Measurements from ENCODE around the gene PRODH2. TPM values are rescaled to one million over a fixed set of nuclear protein-coding genes. Genes with fewer than 3 reads are reported as not detected.

Gene PRODH2
- total and polyA plus RNA-seq, 4 donors, result 56.4 to 156 (median 114) TPM

- Histone ChIP-seq H3K9ac (ENCODE audit: low read depth in 1 of 2, low read length in 2 of 2) (no peak overlapping the region), H3K36me3 (ENCODE audit: control insufficient read depth in 4 of 4, insufficient read depth in 3 of 4, low read depth in 1 of 4, low read length in 3 of 4) (peaks cover 0 to 20% (median 10%) of the 10 kb centered on the region in 4 donors), H3K27me3 (ENCODE audit: control insufficient read depth in 4 of 4, insufficient read depth in 4 of 4, low read length in 3 of 4) (no peaks in the 10 kb centered on the region), H3K4me3 (ENCODE audit: low read depth in 1 of 3, low read length in 3 of 3) (no peak overlapping the region), H3K4me1 (ENCODE audit: control insufficient read depth in 4 of 4, insufficient read depth in 4 of 4, low read length in 3 of 4) (peaks cover 8 to 17% (median 12%) of the 10 kb centered on the region in 4 donors), H3K27ac (ENCODE audit: low read depth in 1 of 2, low read length in 2 of 2) (no peak overlapping the region), H3K9me3 (ENCODE audit: control insufficient read depth in 4 of 4, low read length in 3 of 4) (no peaks in the 10 kb centered on the region)
- 90% methylated on average over 14 of the region's 14 CpGs for WGBS
- TF ChIP-seq CTCF (IDR thresholded peaks at IDR 0.05; ENCODE audit: low read depth, low read length, missing input control) (no peak), HNF4G (IDR thresholded peaks at IDR 0.05) (no peak), MAX (IDR thresholded peaks at IDR 0.05) (no peak), REST (IDR thresholded peaks at IDR 0.05) (no peak), YY1 (IDR thresholded peaks at IDR 0.05) (no peak), HNF4A (conservative IDR thresholded peaks at IDR 0.05) (no peak), GABPA (IDR thresholded peaks at IDR 0.05 in 1 of 2, conservative IDR thresholded peaks at IDR 0.05 in 1 of 2) (no peak), EGR1 (IDR thresholded peaks at IDR 0.05; ENCODE audit: low read depth in 2 of 2) (no peak), ZBTB33 (IDR thresholded peaks at IDR 0.05) (no peak), ATF3 (IDR thresholded peaks at IDR 0.05) (no peak), TAF1 (conservative IDR thresholded peaks at IDR 0.05) (no peak), JUND (IDR thresholded peaks at IDR 0.05) (no peak), FOXA2 (IDR thresholded peaks at IDR 0.05) (no peak)
- no peak for DNase-seq (ENCODE audit: low spot score)
Measured at GRCh38 chr19:35751839-35752745, 60.6 kb downstream of the PRODH2 start.
